Calu3 (cell line): ENCODE results near the gene FOXL1. TPM values are rescaled to one million over a fixed set of nuclear protein-coding genes. Genes with fewer than 3 reads are reported as not detected.

ENCODE experiments used
- BruUV-seq: library from RNA; stranded (reverse); fragments of 400-500 nt; replicated peaks from 2 replicates; lab custom pipeline; 2021; lab: Mats Ljungman, UMichigan
- CTCF ChIA-PET: fragments of 300-600 bp; sonication (Branson Sonifier 250); formaldehyde crosslinking; loops from one replicate; lab custom pipeline; 2022; ENCODE audit warnings: antibody characterized with exemption; lab: Charles Lee
- DNase-seq: peaks from one replicate; pipeline ENCODE4 v3.0.0; 2022
- H3K27ac Mint-ChIP-seq: one replicate; pipeline ENCODE4 v1.8.0; 2022; ENCODE audit warnings: mixed read lengths; ENCODE audit not compliant: unreplicated experiment
- H3K27me3 Mint-ChIP-seq: one replicate; pipeline ENCODE4 v1.8.0; 2022; ENCODE audit warnings: mixed read lengths; ENCODE audit not compliant: unreplicated experiment
- H3K36me3 Mint-ChIP-seq: one replicate; pipeline ENCODE4 v1.8.0; 2022; ENCODE audit warnings: mild to moderate bottlenecking, moderate library complexity, mixed read lengths; ENCODE audit not compliant: insufficient read depth, unreplicated experiment
- H3K4me1 Mint-ChIP-seq: one replicate; pipeline ENCODE4 v1.8.0; 2022; ENCODE audit warnings: mild to moderate bottlenecking, low read depth, mixed read lengths; ENCODE audit not compliant: unreplicated experiment
- H3K4me3 Mint-ChIP-seq: one replicate; pipeline ENCODE4 v1.8.0; 2022; ENCODE audit warnings: mild to moderate bottlenecking, low read depth, moderate library complexity, mixed read lengths; ENCODE audit not compliant: unreplicated experiment
- H3K9me3 Mint-ChIP-seq: one replicate; pipeline ENCODE4 v1.8.0; 2022; ENCODE audit warnings: low read depth, mixed read lengths; ENCODE audit not compliant: unreplicated experiment
- CTCF ChIP-seq: fragments of 200-600 bp; IDR thresholded peaks from one replicate; pipeline ENCODE4 v1.8.0; 2022; ENCODE audit warnings: antibody characterized with exemption; ENCODE audit not compliant: unreplicated experiment
- intact Hi-C: fragments of 100-400 bp; cut with micrococcal nuclease; formaldehyde crosslinking; loops from one replicate; pipeline ENCODE4 v1.10.0; 2022; ENCODE audit not compliant: unreplicated experiment
- total RNA-seq: library from RNA; stranded (reverse); gene quantifications from 2 replicates; pipeline ENCODE4 v1.2.3, GENCODE V29; 2022

Gene FOXL1
- total RNA-seq, 1 experiment from 2014 or later: 13.3 TPM

GRCh38 chr16:86602521-86602920 lies 24.2 kb downstream of the FOXL1 start:
- Mint-ChIP-seq H3K27ac (no peak overlapping the region), H3K4me3 (no peak overlapping the region)

GRCh38 chr16:86604436-86605193 lies 26.3 kb downstream of the FOXL1 start:
- H3K4me1 Mint-ChIP-seq: peaks cover 7% of the 10 kb centered on the region
- TF ChIP-seq CTCF: no peak
- no peaks in the 10 kb centered on the region for H3K36me3 Mint-ChIP-seq
- peaks cover 14% of the 10 kb centered on the region for H3K27me3 Mint-ChIP-seq
- no TSS peak for BruUV-seq
- no peak overlapping the region for H3K27ac Mint-ChIP-seq
- intact Hi-C loops: no loop called here
- CTCF ChIA-PET: interaction anchor here (1.1 kb wide), 1 partner anchor 40 kb away, joined by 4 read pairs; no protein-coding TSS in a partner anchor
- DNase-seq: no peak
- H3K4me3 Mint-ChIP-seq: no peak overlapping the region
- peaks cover 7% of the 10 kb centered on the region for H3K9me3 Mint-ChIP-seq

More at GRCh38 chr16:86602521-86602920, 24.2 kb downstream of the FOXL1 start:
- intact Hi-C loops: no loop called here
- Mint-ChIP-seq H3K4me1 (no peaks in the 10 kb centered on the region), H3K9me3 (peaks cover 12% of the 10 kb centered on the region), H3K36me3 (peaks cover 8% of the 10 kb centered on the region), H3K27me3 (peaks cover 22% of the 10 kb centered on the region)
- CTCF ChIA-PET: no interaction called here
- no TSS peak for BruUV-seq
- DNase-seq: no peak
- no peak for TF ChIP-seq CTCF

- peaks cover 14% of the 10 kb centered on the region for H3K27me3 Mint-ChIP-seq
Measured at GRCh38 chr16:86605950-86606349, 27.6 kb downstream of the FOXL1 start.

GRCh38 chr16:86608301-86608747 lies 30.0 kb downstream of the FOXL1 start:
- no peak for DNase-seq
- no peaks in the 10 kb centered on the region for H3K36me3 Mint-ChIP-seq
- BruUV-seq: no TSS peak
- H3K4me1 Mint-ChIP-seq: peaks cover 7% of the 10 kb centered on the region
- CTCF ChIA-PET: interaction anchor here (1.3 kb wide), 1 partner anchor 17 kb away, joined by 3 read pairs; no protein-coding TSS in a partner anchor
- intact Hi-C loops: no loop called here
- H3K4me3 Mint-ChIP-seq: no peak overlapping the region
- TF ChIP-seq CTCF: no peak
- peaks cover 11% of the 10 kb centered on the region for H3K27me3 Mint-ChIP-seq
- no peak overlapping the region for H3K27ac Mint-ChIP-seq
- peaks cover 7% of the 10 kb centered on the region for H3K9me3 Mint-ChIP-seq

More at GRCh38 chr16:86605950-86606349, 27.6 kb downstream of the FOXL1 start:
- Mint-ChIP-seq H3K4me3 (no peak overlapping the region), H3K36me3 (no peaks in the 10 kb centered on the region), H3K9me3 (peaks cover 7% of the 10 kb centered on the region), H3K4me1 (peaks cover 7% of the 10 kb centered on the region), H3K27ac (no peak overlapping the region)
- CTCF ChIA-PET: no interaction called here
- TF ChIP-seq CTCF: no peak
- intact Hi-C loops: no loop called here
- no peak for DNase-seq
- no TSS peak for BruUV-seq
